Measurements from ENCODE around the gene TMC5.

Gene TMC5

GRCh38 chr16:19450186-19450585 lies 32.5 kb downstream of the TMC5 start:
- Histone ChIP-seq H3K4ac (ENCODE audit: low read depth in 1 of 2, low read length in 2 of 2) (no peak overlapping the region), H2BK120ac (ENCODE audit: low read depth, low read length) (no peak overlapping the region), H4K91ac (ENCODE audit: low read length) (no peak overlapping the region), H2BK12ac (ENCODE audit: low read length in 2 of 2) (no peak overlapping the region), H3K4me3 (ENCODE audit: insufficient read depth in 1 of 2, low read depth in 1 of 2, low read length in 2 of 2) (no peak overlapping the region), H2AFZ (ENCODE audit: low read depth, low read length) (no peak overlapping the region), H4K8ac (ENCODE audit: low read length) (no peak overlapping the region), H3K18ac (ENCODE audit: low read depth in 1 of 2, low read length in 2 of 2) (no peak overlapping the region), H3K23ac (ENCODE audit: low read length in 2 of 2) (no peak overlapping the region), H3K4me1 (ENCODE audit: control insufficient read depth, insufficient read depth, low read depth, low read length) (no peaks in the 10 kb centered on the region), H2BK15ac (ENCODE audit: low read depth, poor library complexity, severe bottlenecking) (no peak overlapping the region), H3K14ac (ENCODE audit: low read length in 2 of 2) (no peak overlapping the region), H3K9ac (ENCODE audit: low read length) (no peak overlapping the region), H3K36me3 (ENCODE audit: control insufficient read depth in 1 of 2, insufficient read depth in 2 of 2, low read depth in 1 of 2, low read length in 2 of 2) (no peaks in the 10 kb centered on the region), H2BK5ac (ENCODE audit: low read depth, low read length, poor library complexity, severe bottlenecking) (no peak overlapping the region), H3K27ac (ENCODE audit: low read length, poor library complexity, severe bottlenecking) (no peak overlapping the region), H3K79me1 (replicated peaks; ENCODE audit: low read length, poor library complexity, severe bottlenecking) (no peaks in the 10 kb centered on the region), H3K27me3 (ENCODE audit: control insufficient read depth in 1 of 2, insufficient read depth in 1 of 2, low read length in 2 of 2) (peaks cover 0 to 9% of the 10 kb centered on the region in 2 experiments), H3K9me3 (ENCODE audit: control insufficient read depth, low read length) (no peaks in the 10 kb centered on the region), H2AK5ac (ENCODE audit: low read length, severe bottlenecking) (no peak overlapping the region), H3K4me2 (ENCODE audit: low read length, poor library complexity, severe bottlenecking) (no peak overlapping the region)
- no peak for DNase-seq
- 94% methylated on average over 2 of the region's 3 CpGs for WGBS

DNA sequence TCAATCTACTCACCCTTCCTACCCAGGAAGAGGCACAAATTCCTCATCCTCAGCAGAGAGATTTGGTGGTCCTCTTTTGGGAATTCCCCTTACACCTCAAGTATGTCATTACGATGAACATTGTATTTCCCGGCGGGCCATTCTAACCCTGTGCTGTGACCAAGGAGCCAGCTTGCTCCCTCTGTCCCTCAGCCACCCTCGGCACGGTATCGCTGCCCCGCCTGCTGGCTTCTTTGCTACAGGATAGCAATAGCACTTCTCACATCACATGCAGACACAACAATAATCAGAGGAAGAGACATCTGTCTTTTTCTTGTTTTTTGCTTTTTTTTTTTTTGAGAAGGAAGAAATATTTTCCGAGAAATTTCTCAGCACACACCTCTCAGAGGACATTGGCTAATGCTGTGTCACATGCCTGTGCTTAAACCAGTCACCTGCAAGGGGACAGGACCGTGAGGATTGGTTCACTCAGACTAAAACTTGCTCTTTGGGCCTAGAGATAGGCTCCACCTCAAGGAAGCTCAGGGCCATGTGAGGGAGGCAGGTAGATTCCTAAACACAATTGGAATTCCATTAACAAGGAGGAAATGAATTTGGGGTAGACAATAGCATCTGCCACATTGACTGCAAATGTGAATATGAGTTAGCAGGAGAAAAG lies 41.2 kb downstream of the TMC5 start:
- Histone ChIP-seq H4K8ac (ENCODE audit: low read length) (no peak overlapping the region), H2BK15ac (ENCODE audit: low read depth, poor library complexity, severe bottlenecking) (no peak overlapping the region), H2AFZ (ENCODE audit: low read depth, low read length) (no peak overlapping the region), H2BK12ac (ENCODE audit: low read length in 2 of 2) (no peak overlapping the region), H3K27ac (ENCODE audit: low read length, poor library complexity, severe bottlenecking) (no peak overlapping the region), H3K4me2 (ENCODE audit: low read length, poor library complexity, severe bottlenecking) (no peak overlapping the region), H3K27me3 (ENCODE audit: control insufficient read depth in 1 of 2, insufficient read depth in 1 of 2, low read length in 2 of 2) (peaks cover 0 to 9% of the 10 kb centered on the region in 2 experiments), H3K4ac (ENCODE audit: low read depth in 1 of 2, low read length in 2 of 2) (no peak overlapping the region), H3K4me1 (ENCODE audit: control insufficient read depth, insufficient read depth, low read depth, low read length) (no peaks in the 10 kb centered on the region), H3K23ac (ENCODE audit: low read length in 2 of 2) (no peak overlapping the region), H3K9ac (ENCODE audit: low read length) (no peak overlapping the region), H3K14ac (ENCODE audit: low read length in 2 of 2) (no peak overlapping the region), H3K18ac (ENCODE audit: low read depth in 1 of 2, low read length in 2 of 2) (no peak overlapping the region), H2BK120ac (ENCODE audit: low read depth, low read length) (no peak overlapping the region), H2AK5ac (ENCODE audit: low read length, severe bottlenecking) (no peak overlapping the region), H3K9me3 (ENCODE audit: control insufficient read depth, low read length) (no peaks in the 10 kb centered on the region), H4K91ac (ENCODE audit: low read length) (no peak overlapping the region), H3K4me3 (ENCODE audit: insufficient read depth in 1 of 2, low read depth in 1 of 2, low read length in 2 of 2) (no peak overlapping the region), H2BK5ac (ENCODE audit: low read depth, low read length, poor library complexity, severe bottlenecking) (no peak overlapping the region), H3K79me1 (replicated peaks; ENCODE audit: low read length, poor library complexity, severe bottlenecking) (no peaks in the 10 kb centered on the region), H3K36me3 (ENCODE audit: control insufficient read depth in 1 of 2, insufficient read depth in 2 of 2, low read depth in 1 of 2, low read length in 2 of 2) (no peaks in the 10 kb centered on the region)
- WGBS = 87% methylated on average over 9 of the region's 9 CpGs
- DNase-seq = no peak

DNA sequence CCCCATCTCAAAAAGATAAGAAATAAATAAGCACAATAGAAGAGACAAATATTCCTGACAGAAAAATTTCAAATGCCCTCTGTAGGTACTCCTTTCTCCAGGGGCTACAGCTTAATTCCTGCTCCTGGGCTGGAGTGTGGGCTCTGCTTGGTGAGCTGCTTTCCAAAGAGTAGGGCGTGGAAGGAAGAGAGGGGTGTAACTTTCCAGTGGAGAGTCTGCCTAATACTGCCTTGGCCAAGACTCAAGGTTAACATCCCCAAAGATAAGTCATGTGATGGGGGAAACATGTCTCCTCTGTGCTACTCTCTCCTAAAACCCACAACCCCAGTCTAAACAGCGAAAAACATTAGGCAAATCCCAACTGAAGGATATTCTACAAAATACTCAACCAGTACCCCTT lies 42.7 kb downstream of the TMC5 start:
- Histone ChIP-seq H3K4me1 (ENCODE audit: control insufficient read depth, insufficient read depth, low read depth, low read length) (no peaks in the 10 kb centered on the region), H4K91ac (ENCODE audit: low read length) (no peak overlapping the region), H3K9me3 (ENCODE audit: control insufficient read depth, low read length) (no peaks in the 10 kb centered on the region), H3K18ac (ENCODE audit: low read depth in 1 of 2, low read length in 2 of 2) (no peak overlapping the region), H3K14ac (ENCODE audit: low read length in 2 of 2) (no peak overlapping the region), H3K27me3 (ENCODE audit: control insufficient read depth in 1 of 2, insufficient read depth in 1 of 2, low read length in 2 of 2) (peaks cover 0 to 9% of the 10 kb centered on the region in 2 experiments), H4K8ac (ENCODE audit: low read length) (no peak overlapping the region), H2BK15ac (ENCODE audit: low read depth, poor library complexity, severe bottlenecking) (no peak overlapping the region), H3K23ac (ENCODE audit: low read length in 2 of 2) (no peak overlapping the region), H2BK5ac (ENCODE audit: low read depth, low read length, poor library complexity, severe bottlenecking) (no peak overlapping the region), H2BK120ac (ENCODE audit: low read depth, low read length) (no peak overlapping the region), H2AK5ac (ENCODE audit: low read length, severe bottlenecking) (no peak overlapping the region), H3K27ac (ENCODE audit: low read length, poor library complexity, severe bottlenecking) (no peak overlapping the region), H2BK12ac (ENCODE audit: low read length in 2 of 2) (no peak overlapping the region), H3K4me3 (ENCODE audit: insufficient read depth in 1 of 2, low read depth in 1 of 2, low read length in 2 of 2) (no peak overlapping the region), H3K9ac (ENCODE audit: low read length) (no peak overlapping the region), H3K36me3 (ENCODE audit: control insufficient read depth in 1 of 2, insufficient read depth in 2 of 2, low read depth in 1 of 2, low read length in 2 of 2) (no peaks in the 10 kb centered on the region), H2AFZ (ENCODE audit: low read depth, low read length) (no peak overlapping the region), H3K4me2 (ENCODE audit: low read length, poor library complexity, severe bottlenecking) (no peak overlapping the region), H3K79me1 (replicated peaks; ENCODE audit: low read length, poor library complexity, severe bottlenecking) (no peaks in the 10 kb centered on the region), H3K4ac (ENCODE audit: low read depth in 1 of 2, low read length in 2 of 2) (no peak overlapping the region)
- DNase-seq = no peak
- WGBS = 90% methylated on average over 2 of the region's 2 CpGs

DNA sequence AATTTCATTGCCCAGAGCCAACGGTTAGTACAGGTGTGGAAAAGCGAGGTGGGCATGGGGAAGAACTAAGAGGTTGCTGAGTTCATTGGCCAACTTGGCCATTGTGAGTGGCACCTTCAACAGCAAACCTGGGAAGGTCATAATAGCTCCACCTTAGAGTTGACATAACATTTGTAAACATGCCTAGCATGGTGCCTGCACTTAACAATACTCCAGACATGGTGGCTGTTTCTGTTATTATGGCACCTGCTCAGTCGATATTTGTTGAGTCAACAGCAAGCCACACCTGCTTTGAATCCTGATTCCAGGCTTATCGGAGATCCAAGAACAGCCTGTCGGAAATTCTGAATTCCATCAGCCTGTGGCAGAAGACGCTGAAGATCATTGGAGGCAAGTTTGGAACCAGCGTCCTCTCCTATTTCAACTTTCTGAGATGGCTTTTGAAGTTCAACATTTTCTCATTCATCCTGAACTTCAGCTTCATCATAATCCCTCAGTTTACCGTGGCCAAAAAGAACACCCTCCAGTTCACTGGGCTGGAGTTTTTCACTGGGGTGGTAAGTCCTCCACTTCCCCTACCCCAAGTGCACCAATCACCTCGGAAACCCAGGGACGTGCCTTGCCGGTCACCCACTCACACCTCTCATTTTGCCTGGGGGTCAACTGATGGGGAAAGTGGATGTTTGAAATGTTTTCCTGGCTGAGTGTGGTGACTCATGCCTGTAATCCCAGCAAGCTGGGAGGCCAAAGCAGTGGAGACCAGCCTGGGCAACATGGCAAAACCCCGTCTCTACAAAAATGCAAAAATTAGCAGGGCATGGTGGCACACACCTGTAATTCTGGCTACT lies 46.0 kb downstream of the TMC5 start:
- H3K79me1 ChIP-seq (replicated peaks; ENCODE audit: low read length, poor library complexity, severe bottlenecking) = no peaks in the 10 kb centered on the region
- DNase-seq = no peak
- H2BK12ac ChIP-seq (ENCODE audit: low read length in 2 of 2) = no peak overlapping the region
- H3K4me1 ChIP-seq (ENCODE audit: control insufficient read depth, insufficient read depth, low read depth, low read length) = no peaks in the 10 kb centered on the region
- H3K14ac ChIP-seq (ENCODE audit: low read length in 2 of 2) = no peak overlapping the region
- no peak overlapping the region for H2AK5ac ChIP-seq (ENCODE audit: low read length, severe bottlenecking)
- H2BK120ac ChIP-seq (ENCODE audit: low read depth, low read length) = no peak overlapping the region
- H3K4ac ChIP-seq (ENCODE audit: low read depth in 1 of 2, low read length in 2 of 2) = no peak overlapping the region
- peaks cover 0 to under 1% of the 10 kb centered on the region in 2 experiments for H3K27me3 ChIP-seq (ENCODE audit: control insufficient read depth in 1 of 2, insufficient read depth in 1 of 2, low read length in 2 of 2)
- no peak overlapping the region for H4K91ac ChIP-seq (ENCODE audit: low read length)
- no peak overlapping the region for H2BK5ac ChIP-seq (ENCODE audit: low read depth, low read length, poor library complexity, severe bottlenecking)
- H2BK15ac ChIP-seq (ENCODE audit: low read depth, poor library complexity, severe bottlenecking) = no peak overlapping the region
- H2AFZ ChIP-seq (ENCODE audit: low read depth, low read length) = no peak overlapping the region
- no peaks in the 10 kb centered on the region for H3K36me3 ChIP-seq (ENCODE audit: control insufficient read depth in 1 of 2, insufficient read depth in 2 of 2, low read depth in 1 of 2, low read length in 2 of 2)
- 89% methylated on average over 9 of the region's 12 CpGs for WGBS
- H3K27ac ChIP-seq (ENCODE audit: low read length, poor library complexity, severe bottlenecking) = no peak overlapping the region
- H3K4me3 ChIP-seq (ENCODE audit: insufficient read depth in 1 of 2, low read depth in 1 of 2, low read length in 2 of 2) = no peak overlapping the region
- H3K18ac ChIP-seq (ENCODE audit: low read depth in 1 of 2, low read length in 2 of 2) = no peak overlapping the region
- peaks cover 3% of the 10 kb centered on the region for H3K9me3 ChIP-seq (ENCODE audit: control insufficient read depth, low read length)
- H3K4me2 ChIP-seq (ENCODE audit: low read length, poor library complexity, severe bottlenecking) = no peak overlapping the region
- H3K9ac ChIP-seq (ENCODE audit: low read length) = no peak overlapping the region
- no peak overlapping the region for H3K23ac ChIP-seq (ENCODE audit: low read length in 2 of 2)
- H4K8ac ChIP-seq (ENCODE audit: low read length) = no peak overlapping the region

Measured in mesenchymal stem cell (in vitro differentiated cells and primary cell).